Sigmoid colon (tissue), 7 donors: ENCODE data around the gene LETM1. TPM values are rescaled to one million over a fixed set of nuclear protein-coding genes. Genes with fewer than 3 reads are reported as not detected.
"Not testable (repeated sequence)": the region's sequence is repeated elsewhere in the genome, so short reads cannot be mapped to it uniquely, and the experiment has no call there.

ENCODE experiments used
- DNase-seq: peaks from one replicate; pipeline ENCODE4 v3.0.0-alpha.2; 2019
- H3K27ac ChIP-seq, 4 donors: fragments of 200-600 bp; sonication (generic); one replicate each; pipeline ENCODE4 v1.5.1; 2016 to 2019; ENCODE audit warnings: mild to moderate bottlenecking in 1 of 4
- H3K27me3 ChIP-seq, 3 donors: fragments of 200-600 bp; sonication (generic); one replicate each; pipeline ENCODE4 v1.5.1; 2019; ENCODE audit warnings: mild to moderate bottlenecking in 1 of 3
- H3K36me3 ChIP-seq, 4 donors: fragments of 200-600 bp; sonication (generic); one replicate each; pipeline ENCODE4 v1.5.1; 2016 to 2019
- H3K4me1 ChIP-seq, 4 donors: fragments of 200-600 bp; sonication (generic); one replicate each; pipeline ENCODE4 v1.5.1; 2017 to 2019
- H3K4me3 ChIP-seq, 4 donors: fragments of 200-600 bp; sonication (generic); one replicate each; pipeline ENCODE4 v1.5.1; 2017 to 2019; ENCODE audit warnings: mild to moderate bottlenecking in 2 of 4, moderate library complexity in 1 of 4
- H3K9me3 ChIP-seq, 4 donors: fragments of 200-600 bp in 3 of 4; sonication (generic) in 3 of 4; one replicate each; pipeline versions ENCODE4 v1.5.1 to v1.6.1; 2013 to 2019
- EP300 ChIP-seq, 4 donors: sonication (generic); formaldehyde crosslinking; IDR thresholded peaks; one replicate each; pipeline ENCODE4 v1.6.1; 2017; ENCODE audit warnings: antibody characterized with exemption in 4 of 4
- POLR2A ChIP-seq, 2 donors: fragments of 450-650 bp; IDR thresholded peaks; one replicate each; pipeline ENCODE4 v1.6.1; 2016; ENCODE audit warnings: antibody characterized with exemption in 2 of 2, mild to moderate bottlenecking in 2 of 2, moderate library complexity in 2 of 2
- POLR2AphosphoS5 ChIP-seq, 4 donors: sonication (generic); formaldehyde crosslinking; IDR thresholded peaks; one replicate each; pipeline ENCODE4 v1.6.1; 2017; ENCODE audit warnings: antibody characterized with exemption in 4 of 4
- WGBS, 2 donors: extraction: QIAGEN DNeasy Blood & Tissue Kit; methylation state at CpG; one replicate each; pipeline ENCODE4 v1.1.7; 2013; 5-methylcytosine and 5-hydroxymethylcytosine counted together
- intact Hi-C: fragments of 100-400 bp; cut with DNase I; formaldehyde crosslinking; loops from one replicate; pipeline ENCODE4 v1.15.1; 2023
- polyA plus RNA-seq, 3 donors: library from polyadenylated mRNA; stranded (reverse); fragments of 200-250 nt; gene quantifications; one replicate each; pipeline ENCODE4 v1.2.3, GENCODE V29; 2013
- total RNA-seq, 4 donors: library from RNA; depleted of rRNA; stranded (reverse); fragments of >200 nt; gene quantifications; one replicate each; pipeline ENCODE4 v1.1.0, GENCODE V29; 2016
- TF ChIP-seq, protein P1 (sequence below), 4 experiments: fragments of 450-650 bp in 3 of 4; fragments of 200-600 bp in 1 of 4; IDR thresholded peaks; one replicate each; pipeline ENCODE4 v1.5.1; 2016 to 2019; ENCODE audit warnings: antibody characterized with exemption in 4 of 4, mild to moderate bottlenecking in 3 of 4, moderate library complexity in 2 of 4
- donor health status: healthy with polysubstance abuse.
- donor health status: Bipolar disorder and iron deficiency.
- donor health status: healthy.

Gene LETM1
- total and polyA plus RNA-seq, 7 donors: 11.4 to 91.6 (median 18.6) TPM

- peaks cover 0 to 24% (median 15%) of the 10 kb centered on the region in 4 donors for H3K4me1 ChIP-seq
- intact Hi-C loops: no loop called here
- no peak overlapping the region for H3K4me3 ChIP-seq
- no peak for DNase-seq
- no peaks in the 10 kb centered on the region for H3K27me3 ChIP-seq
- H3K27ac ChIP-seq: no peak overlapping the region
- H3K36me3 ChIP-seq: peaks cover 0 to 30% (median 3%) of the 10 kb centered on the region in 4 donors
- WGBS, 2 donors: 89% methylated on average over 10 of the region's 10 CpGs
- TF ChIP-seq, protein P1, sequence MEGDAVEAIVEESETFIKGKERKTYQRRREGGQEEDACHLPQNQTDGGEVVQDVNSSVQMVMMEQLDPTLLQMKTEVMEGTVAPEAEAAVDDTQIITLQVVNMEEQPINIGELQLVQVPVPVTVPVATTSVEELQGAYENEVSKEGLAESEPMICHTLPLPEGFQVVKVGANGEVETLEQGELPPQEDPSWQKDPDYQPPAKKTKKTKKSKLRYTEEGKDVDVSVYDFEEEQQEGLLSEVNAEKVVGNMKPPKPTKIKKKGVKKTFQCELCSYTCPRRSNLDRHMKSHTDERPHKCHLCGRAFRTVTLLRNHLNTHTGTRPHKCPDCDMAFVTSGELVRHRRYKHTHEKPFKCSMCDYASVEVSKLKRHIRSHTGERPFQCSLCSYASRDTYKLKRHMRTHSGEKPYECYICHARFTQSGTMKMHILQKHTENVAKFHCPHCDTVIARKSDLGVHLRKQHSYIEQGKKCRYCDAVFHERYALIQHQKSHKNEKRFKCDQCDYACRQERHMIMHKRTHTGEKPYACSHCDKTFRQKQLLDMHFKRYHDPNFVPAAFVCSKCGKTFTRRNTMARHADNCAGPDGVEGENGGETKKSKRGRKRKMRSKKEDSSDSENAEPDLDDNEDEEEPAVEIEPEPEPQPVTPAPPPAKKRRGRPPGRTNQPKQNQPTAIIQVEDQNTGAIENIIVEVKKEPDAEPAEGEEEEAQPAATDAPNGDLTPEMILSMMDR (IDR thresholded peaks at IDR 0.05): no peak
- TF ChIP-seq POLR2AphosphoS5 (IDR thresholded peaks at IDR 0.05) (no peak), EP300 (IDR thresholded peaks at IDR 0.05) (no peak), POLR2A (IDR thresholded peaks at IDR 0.05) (no peak)
- no peaks in the 10 kb centered on the region for H3K9me3 ChIP-seq
Observed at GRCh38 chr4:1850276-1850675, 5.7 kb downstream of the LETM1 start.

GRCh38 chr4:1846580-1846979 lies 9.4 kb downstream of the LETM1 start:
- TF ChIP-seq, protein P1 (IDR thresholded peaks at IDR 0.05): no peak
- TF ChIP-seq POLR2AphosphoS5 (IDR thresholded peaks at IDR 0.05) (no peak), EP300 (IDR thresholded peaks at IDR 0.05) (no peak), POLR2A (IDR thresholded peaks at IDR 0.05) (no peak)

DNA sequence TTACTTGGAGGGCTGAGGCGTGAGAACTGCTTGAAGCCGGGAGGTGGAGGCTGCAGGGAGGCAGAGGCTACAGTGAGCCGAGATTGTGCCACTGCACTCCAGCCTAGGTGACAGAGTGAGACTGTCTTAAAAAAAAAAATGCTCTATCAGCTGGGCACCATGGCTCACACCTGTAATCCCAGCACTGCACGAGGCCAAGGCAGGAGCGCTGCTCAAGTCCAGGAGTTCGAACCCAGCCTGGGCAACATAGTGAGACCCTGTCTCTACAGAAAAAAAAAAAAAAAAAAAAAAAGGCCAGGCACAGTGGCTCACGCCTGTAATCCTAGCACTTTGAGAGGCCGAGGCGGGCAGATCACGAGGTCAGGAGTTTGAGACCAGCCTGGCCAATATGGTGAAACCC lies 11.3 kb downstream of the LETM1 start:
- H3K4me1 ChIP-seq, DNase-seq, H3K9me3 ChIP-seq, H3K4me3 ChIP-seq, H3K27ac ChIP-seq, intact Hi-C loops, H3K27me3 ChIP-seq: not testable (repeated sequence)
- 96% methylated on average over 10 of the region's 10 CpGs for WGBS, 2 donors
- peaks cover 12 to 72% (median 27%) of the 10 kb centered on the region in 4 donors for H3K36me3 ChIP-seq

More at GRCh38 chr4:1846580-1846979, 9.4 kb downstream of the LETM1 start:
- Histone ChIP-seq H3K4me1 (peaks cover 0 to 8% (median 5%) of the 10 kb centered on the region in 4 donors), H3K4me3 (no peak overlapping the region), H3K36me3 (peaks cover 5 to 53% (median 13%) of the 10 kb centered on the region in 4 donors), H3K27ac (no peak overlapping the region), H3K27me3 (no peaks in the 10 kb centered on the region), H3K9me3 (no peaks in the 10 kb centered on the region)
- intact Hi-C loops: no loop called here
- 88 to 91% methylated on average over 2 of the region's 2 CpGs for WGBS, 2 donors
- DNase-seq: no peak

- intact Hi-C loops: no loop called here
- Histone ChIP-seq H3K27ac (no peak overlapping the region), H3K36me3 (peaks cover 12 to 79% (median 31%) of the 10 kb centered on the region in 4 donors), H3K27me3 (no peaks in the 10 kb centered on the region), H3K4me3 (no peak overlapping the region), H3K4me1 (peaks cover 0 to 5% (median 0%) of the 10 kb centered on the region in 4 donors), H3K9me3 (no peaks in the 10 kb centered on the region)
- DNase-seq: no peak
- TF ChIP-seq, protein P1 (IDR thresholded peaks at IDR 0.05): no peak
- TF ChIP-seq POLR2A (IDR thresholded peaks at IDR 0.05) (no peak), EP300 (IDR thresholded peaks at IDR 0.05) (no peak), POLR2AphosphoS5 (IDR thresholded peaks at IDR 0.05) (no peak)
- WGBS, 2 donors: 87 to 92% methylated on average over 10 of the region's 10 CpGs
Observed at GRCh38 chr4:1843852-1844251, 12.1 kb downstream of the LETM1 start.

DNA sequence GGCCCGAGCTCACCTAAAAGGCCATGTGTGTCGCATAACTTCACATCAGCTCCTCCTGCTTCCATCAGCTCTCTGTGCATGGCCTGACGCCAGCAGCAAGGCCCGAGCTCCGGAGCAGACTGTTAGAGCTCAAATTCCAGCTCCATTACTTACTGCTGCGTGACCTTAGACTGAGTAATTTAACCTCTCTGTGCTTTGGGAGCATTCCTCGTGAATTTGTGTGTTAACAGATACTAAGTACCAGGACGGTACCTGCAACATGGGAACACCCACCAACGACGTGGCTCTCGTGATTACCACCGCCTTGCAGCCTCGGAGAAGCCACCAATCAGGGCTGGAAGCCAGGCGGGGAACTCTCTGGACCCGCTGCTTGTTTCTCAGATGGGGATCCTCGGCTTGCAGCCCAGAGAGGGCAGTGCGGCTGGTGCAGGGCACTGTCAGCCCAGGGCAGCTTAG lies 12.9 kb downstream of the LETM1 start:
- WGBS, 2 donors: 90 to 91% methylated on average over 17 of the region's 17 CpGs
- H3K4me3 ChIP-seq: no peak overlapping the region
- intact Hi-C loops: no loop called here
- no peak for DNase-seq
- no peak overlapping the region for H3K27ac ChIP-seq
- H3K9me3 ChIP-seq: no peaks in the 10 kb centered on the region
- H3K36me3 ChIP-seq: peaks cover 15 to 80% (median 32%) of the 10 kb centered on the region in 4 donors
- peaks cover 0 to 5% (median 0%) of the 10 kb centered on the region in 4 donors for H3K4me1 ChIP-seq
- TF ChIP-seq EP300 (IDR thresholded peaks at IDR 0.05): no peak
- TF ChIP-seq, protein P1 (IDR thresholded peaks at IDR 0.05): no peak
- TF ChIP-seq POLR2A (IDR thresholded peaks at IDR 0.05): no peak
- no peak for TF ChIP-seq POLR2AphosphoS5 (IDR thresholded peaks at IDR 0.05)
- no peaks in the 10 kb centered on the region for H3K27me3 ChIP-seq
